Non-pigmented ciliary epithelial cell (primary cell): ENCODE measurements around the gene CD28.

Source experiments
- DNase-seq: peaks from one replicate; pipeline ENCODE4 v3.0.0-alpha.2; 2010; ENCODE audit warnings: low read depth

CD28 gene

GRCh38 chr2:203706403-203706802, at the start of gene CD28:
Gene CD28 (plus strand): TSS chr2:203706639. CDS start chr2:203706697, 58 bp downstream.
- no peak for DNase-seq

DNA sequence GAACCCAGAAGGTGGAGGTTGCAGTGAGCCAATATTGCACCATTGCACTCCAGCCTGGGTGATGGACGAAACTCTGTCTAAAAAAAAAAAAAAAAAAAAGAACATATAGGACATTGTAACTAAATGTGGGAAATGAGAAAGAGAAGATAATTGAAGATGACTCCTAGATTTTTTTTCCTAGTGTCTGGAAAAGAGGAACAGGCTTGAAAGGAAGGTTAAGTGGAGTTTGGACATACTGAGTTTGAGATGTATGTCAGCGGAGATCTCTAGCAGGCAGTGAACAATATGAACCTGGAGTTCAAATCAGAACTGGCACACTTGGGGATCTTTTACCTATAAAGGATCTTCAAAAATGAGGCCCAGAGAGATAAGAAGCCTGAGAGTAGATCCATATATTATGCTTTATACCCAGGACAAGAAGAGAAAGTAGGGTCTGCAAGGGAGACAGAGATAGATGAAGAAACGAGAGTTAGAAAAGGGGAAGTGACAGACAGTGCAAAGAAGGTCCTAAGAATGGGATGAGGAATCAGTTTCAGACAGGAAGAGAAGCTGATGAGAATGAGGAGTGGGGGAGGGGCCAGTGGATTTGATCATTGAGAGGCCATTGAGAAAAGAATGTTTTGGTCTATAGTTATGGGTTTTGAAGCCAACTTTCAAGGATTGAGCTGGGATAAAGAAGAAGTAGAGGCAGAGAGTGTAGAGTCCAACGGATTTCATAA, 46.9 kb upstream of the CD28 start:
- DNase-seq: no peak

DNA sequence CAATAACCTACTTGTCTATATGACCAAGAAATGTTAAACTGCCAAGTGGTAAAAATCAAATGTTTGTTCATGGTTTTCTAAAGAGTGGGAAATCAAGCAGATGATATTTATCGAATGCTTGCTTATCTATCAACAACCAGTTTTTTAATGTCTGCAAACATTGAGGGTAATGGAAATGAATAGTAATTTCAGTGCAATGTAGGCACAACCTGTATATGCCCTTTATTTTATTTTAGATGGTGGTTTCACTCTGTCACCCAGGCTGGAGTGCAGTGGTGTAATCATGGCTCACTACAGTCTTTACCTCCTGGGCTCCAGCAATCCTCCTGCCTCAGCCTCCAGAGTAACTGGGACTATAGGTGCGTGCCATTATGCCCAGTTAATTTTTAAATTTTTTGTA, 46.0 kb upstream of the CD28 start:
- DNase-seq: no peak

DNA sequence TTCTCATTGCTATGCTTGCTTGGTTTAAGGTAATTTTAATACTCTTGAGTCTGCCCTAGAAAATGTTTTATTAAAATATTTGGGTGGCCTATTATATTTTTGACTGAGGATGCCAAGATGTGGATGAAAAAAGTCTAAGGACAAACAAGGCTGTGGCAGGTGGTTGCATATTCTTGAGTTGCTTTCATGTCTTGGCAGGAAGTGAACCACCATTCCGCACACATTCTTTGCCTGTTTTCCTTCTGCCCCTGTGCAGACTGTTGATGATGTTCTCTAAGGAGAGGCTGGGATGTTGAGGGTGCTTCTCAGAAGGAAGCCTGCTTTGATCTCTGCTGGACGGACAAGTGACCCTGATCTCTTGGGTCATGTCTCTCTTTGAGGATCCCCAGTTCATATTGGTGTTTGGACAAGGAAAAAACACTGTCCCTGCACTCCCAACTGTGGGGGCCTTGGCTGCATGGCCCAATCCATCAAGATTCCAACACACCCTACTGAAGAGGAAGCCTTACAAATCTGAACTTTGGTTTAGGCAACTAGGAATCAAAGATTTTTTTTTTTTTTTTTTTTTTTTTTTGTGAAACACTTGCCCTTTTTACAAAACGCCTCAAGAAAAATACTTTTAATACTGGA, 45.0 kb upstream of the CD28 start:
- no peak for DNase-seq

GRCh38 chr2:203662487-203662886, 44.0 kb upstream of the CD28 start:
- no peak for DNase-seq

DNA sequence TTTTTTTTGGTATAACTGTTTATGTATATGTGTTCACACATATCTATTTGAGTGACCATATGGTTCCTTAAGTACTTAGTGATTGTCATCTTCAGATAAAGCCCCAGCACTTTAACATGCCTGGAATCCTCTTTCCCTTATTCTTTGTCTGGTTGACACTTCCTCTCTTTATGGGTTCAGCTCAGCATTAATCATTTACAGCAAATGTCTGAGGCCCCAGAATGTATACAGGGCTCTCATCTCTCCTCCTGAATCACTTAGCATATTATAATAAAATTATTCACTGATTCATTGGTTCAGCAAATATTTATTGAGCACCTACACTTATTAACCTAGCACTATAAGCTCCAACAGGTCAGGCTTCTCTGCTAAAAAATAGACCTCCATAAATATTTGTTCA, 43.5 kb upstream of the CD28 start:
- no peak for DNase-seq

- no peak for DNase-seq
Observed at GRCh38 chr2:203664029-203664755, 42.2 kb upstream of the CD28 start.

DNA sequence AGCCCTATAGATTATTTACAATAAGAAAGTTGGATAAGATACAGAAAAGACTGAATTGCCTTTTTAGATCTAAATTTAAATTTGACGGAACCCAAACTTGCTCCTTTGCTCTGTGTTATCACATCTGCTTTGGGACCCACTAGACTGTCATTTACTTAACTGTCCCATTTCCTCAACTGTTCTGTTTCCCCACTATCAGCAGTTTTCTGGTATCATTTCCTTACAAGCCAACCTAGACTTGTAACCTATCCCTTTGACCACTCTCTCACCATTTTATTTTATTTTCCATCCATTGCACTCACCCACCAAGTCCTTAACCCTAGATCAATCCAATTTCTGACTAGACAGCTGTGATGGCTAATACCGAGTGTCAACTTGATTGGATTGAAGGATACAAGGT, 38.6 kb upstream of the CD28 start:
- DNase-seq: no peak

- DNase-seq: no peak
Observed at GRCh38 chr2:203669820-203670219, 36.6 kb upstream of the CD28 start.

DNA sequence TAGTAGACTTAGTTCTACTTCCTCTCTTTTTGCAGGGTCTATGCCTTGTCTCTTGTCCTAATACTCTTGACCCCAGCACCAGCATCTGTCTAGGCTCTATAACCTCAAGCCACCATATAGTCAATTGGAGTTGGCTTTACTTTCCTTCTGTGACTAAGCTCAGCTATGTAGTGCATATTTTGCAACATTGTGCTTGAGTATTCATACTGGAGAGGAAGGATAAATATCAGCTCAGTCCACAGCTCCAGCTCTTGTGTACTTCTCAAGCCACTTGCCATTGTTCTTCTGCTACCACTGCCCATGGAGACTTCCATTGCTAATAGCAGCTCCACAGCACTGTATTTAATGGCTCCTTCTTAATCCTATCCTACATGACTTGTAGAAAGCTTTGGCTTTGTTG, 35.5 kb upstream of the CD28 start:
- no peak for DNase-seq

DNA sequence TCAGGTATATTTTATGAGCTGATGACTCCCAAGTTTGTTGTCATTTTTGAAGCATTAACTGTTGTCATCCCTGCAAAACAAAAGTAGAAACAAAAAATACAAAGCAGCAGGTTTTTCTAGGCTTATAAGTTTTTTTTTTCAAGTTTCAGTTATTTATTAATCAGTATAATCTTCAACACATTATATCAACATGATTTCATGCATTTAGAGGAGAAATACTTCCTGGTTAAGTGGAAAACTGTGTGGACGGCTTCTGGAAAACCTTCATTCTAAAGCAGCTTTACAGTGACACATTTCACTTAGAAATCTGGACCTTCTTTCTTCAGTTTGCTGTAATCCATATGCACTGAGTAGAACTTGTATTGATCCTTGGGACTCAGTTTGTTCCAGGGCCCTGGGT, 34.6 kb upstream of the CD28 start:
- DNase-seq: no peak

DNA sequence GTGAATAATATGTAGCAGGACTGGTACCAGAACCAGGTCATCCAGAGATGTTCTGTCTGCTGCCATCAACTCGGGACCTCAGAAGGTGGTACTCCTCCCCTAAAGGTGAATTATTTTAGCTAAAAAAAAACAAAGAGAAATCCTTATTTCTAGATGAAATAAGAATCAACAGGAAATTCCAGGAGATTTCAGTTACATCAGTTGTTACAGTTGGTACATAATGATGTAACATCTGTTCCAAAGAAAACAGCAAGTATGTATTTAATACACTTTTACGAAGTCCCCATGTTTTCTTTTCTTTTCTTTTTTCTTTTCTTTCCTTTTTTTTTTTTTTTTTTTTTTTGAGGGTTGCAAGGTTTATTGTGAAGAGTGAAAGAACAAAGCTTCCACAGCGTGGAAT, 33.6 kb upstream of the CD28 start:
- no peak for DNase-seq

- no peak for DNase-seq
Observed at GRCh38 chr2:203673933-203674332, 32.5 kb upstream of the CD28 start.

DNA sequence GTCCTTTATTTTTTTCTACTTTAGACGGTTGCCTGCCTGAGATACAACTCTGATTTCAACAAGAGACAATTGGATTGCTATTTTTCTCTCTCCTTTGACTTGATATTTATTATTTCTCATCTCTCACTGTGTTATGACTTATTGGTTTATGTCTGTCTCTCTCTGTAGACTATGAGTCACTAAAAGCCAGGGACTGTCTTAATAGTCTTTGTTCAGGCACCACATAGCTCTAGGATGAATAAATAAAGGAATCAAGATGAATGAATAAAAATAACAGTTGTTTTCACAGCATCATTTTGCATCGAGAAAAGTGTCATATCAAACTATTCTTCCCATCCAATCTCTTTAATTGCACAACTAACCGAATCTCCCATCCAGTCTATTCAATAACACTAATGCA, 31.4 kb upstream of the CD28 start:
- DNase-seq: no peak

GRCh38 chr2:203678971-203679370, 27.5 kb upstream of the CD28 start:
- DNase-seq: no peak

GRCh38 chr2:203679401-203679800, 27.0 kb upstream of the CD28 start:
- DNase-seq: no peak

DNA sequence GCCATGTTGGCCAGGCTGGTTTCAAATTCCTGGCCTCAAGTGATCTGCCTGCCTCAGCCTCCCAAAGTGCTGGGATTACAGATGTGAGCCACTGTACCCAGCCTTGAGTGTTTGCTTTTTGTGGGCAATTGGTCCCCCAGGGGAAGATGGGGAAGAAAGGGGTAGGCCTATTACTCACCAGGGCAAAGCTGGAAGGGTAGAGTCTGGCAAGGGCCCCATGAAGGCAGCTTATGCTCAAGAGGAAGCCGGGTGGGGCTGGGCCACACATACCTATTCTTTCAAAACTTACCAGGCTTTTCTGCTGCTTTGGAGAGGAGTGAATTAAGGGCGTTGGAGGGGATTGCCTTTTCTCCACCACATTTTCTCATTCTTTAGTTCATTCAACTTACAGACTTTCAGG, 24.5 kb upstream of the CD28 start:
- DNase-seq: no peak

DNA sequence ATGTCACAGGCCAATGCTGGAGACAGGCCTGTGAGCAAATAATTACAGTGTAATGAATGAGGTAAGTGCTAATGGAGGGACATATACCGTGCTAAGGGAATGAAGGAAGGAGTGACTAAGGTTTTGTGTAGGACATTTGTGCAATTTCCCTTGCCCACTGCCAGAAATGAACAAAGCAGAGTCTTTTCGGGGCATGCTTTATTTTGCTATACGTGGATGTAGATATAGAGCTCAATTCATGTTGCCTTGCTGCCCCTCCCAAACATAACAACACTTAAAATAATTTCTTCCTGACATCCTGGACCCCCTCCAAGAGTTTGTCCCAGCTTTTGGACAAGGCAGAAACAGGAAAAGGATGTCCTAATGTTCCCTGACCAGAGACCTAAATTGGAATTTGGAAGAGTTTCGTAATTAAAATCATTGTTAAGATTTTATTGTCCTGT, 23.7 kb upstream of the CD28 start:
- no peak for DNase-seq

- no peak for DNase-seq
Observed at GRCh38 chr2:203683421-203683820, 23.0 kb upstream of the CD28 start.

DNA sequence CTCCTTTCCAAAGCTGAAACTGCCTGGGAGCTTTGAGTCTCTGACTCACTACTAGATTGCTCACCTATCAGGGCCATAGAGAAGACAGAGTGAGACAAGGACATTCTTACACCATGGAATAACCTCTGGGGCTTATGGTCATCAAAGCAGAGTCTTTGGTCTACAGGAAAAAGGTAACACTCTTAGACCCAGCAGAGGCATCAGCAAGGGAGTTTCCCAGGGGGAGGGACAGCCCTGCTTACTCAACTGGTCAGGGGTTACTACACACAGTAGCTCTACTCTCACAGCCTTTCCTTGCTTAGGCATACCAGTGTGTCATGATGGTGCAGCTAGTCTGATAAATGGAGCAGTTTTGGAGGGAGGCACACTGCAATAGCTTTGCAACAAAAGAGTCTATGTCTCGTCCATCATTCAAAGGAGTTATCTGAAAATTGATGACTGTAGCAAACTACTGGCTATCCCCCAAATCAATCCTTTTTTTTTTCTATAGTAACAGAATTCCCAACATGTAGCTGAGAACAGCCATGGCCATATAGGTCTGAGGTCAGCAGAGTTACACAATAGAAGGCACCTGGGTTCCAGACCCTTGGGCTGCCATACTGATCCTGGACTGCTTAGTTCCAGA, 22.4 kb upstream of the CD28 start:
- DNase-seq: peak; percentile 83

DNA sequence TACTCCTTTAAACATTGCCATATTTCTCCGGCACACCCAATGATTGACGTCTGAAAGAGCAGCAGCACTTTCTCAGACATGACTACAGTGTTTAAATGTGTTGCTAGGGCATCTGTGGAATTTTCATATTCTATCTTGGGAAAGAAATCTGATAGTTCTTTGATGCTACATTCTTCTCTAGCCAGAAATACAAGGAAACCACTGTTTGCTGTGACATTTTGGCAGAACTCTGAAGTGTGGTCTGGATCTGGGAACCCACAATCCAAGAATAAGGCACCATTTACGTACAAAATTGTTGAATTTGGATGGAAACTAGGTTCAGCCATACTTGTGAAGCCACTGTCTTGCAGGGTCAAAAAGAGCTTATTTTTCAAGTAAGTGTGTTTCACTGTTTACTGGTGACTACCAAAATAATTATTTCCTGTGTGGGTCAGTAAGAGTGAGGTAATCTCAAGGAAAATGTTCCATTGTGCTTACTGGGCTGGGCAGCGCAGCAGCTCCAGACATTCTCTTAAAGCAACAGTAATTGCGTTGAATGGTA, 21.3 kb upstream of the CD28 start:
- peak; percentile 86 for DNase-seq

DNA sequence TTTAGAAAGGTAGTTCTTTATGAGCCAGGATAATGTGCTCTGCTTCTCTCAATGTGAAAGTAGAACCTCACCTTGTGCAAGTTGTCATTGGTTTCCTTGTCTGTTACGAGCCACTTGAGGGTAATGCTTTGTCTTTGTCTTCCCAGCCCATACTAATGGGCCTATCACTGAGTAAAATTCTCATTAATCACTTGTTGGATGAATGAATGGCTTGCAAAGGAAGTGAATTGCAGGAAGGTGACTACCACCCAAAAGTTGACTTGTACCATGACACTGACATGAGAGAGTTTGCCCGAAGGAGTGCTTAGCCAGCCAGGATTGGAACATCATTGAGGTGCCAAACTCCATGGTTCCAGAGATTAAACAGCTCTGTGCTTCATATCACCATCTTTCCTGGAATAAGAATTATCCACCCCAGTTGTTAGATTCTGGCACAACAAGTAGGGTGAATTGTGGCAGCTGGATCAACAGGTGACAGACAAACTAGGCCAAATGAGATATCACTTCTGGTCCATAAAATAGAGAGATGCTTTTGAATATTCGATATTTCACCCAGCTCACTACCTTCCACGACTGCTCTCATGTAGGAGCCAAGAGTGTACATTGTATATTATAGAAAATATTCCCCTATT, 20.5 kb upstream of the CD28 start:
- no peak for DNase-seq
